T47D (cell line): ENCODE results near the gene GPR15.

ENCODE experiments used
- DNase-seq, 2 experiments: peaks; one replicate each; pipeline versions ENCODE4 v3.0.0 to v3.0.0-alpha.2; 2011 to 2012; ENCODE audit warnings: low read depth in 1 of 2, low spot score in 1 of 2
- JUND ChIP-seq: IDR thresholded peaks from 2 replicates; pipeline ENCODE4 v1.6.1; 2012; ENCODE audit warnings: low read depth
- in situ Hi-C: cut with HindIII; loops from 2 replicates; pipeline ENCODE4 v1.10.0; 2016; ENCODE audit warnings: low sequenced_read_pairs, low pct_unique_long_range_greater_than_20kb

Gene GPR15

DNA sequence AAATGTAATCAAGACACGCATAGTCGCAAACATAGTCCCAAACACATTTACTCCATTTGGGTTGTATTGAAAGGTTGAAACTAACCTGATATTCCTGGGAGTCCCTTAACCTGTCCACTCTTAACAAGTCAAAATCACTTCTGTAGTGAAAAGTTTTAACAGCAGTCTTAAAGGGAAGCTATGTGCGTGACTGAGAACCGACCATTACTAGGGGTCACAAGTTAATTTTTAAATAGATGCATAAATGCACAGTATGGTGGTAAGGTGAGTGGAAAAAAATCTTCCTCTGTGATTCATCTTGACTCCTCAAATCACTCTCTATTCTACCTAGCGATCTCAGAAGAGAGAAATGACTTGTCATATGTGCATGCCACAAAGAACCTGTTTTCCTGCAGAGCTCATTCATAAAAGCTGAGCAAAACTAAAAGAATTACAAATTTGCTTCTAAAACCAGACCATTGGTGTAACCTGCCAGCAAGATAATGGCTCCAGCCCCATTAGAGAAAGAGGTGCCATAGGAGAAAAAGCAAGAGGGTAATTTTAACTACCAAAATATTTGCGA, 4.8 kb downstream of the GPR15 start:
- TF ChIP-seq JUND, result no peak
- DNase-seq, result no peak
- in situ Hi-C loops, result no loop called here

DNA sequence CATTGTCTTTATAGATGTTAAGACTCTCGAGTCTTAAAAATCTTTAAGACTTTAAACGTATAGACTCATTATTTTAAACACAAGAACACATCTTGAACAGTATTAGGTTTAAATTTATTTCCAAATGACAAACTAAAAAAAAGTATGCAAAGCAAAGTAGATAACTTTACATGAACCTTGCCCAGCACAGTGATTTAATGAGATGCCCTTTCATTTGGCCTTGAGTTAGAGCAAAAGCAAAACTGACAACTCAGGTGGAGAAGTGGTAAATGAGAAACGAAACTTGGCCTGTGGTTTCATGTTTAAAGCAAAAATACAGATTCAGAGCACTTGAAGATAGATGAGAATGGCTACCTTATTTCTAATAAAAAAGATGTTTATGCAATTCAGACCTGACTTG, 8.6 kb downstream of the GPR15 start:
- in situ Hi-C loops, result no loop called here
- TF ChIP-seq JUND, result no peak
- no peak for DNase-seq

DNA sequence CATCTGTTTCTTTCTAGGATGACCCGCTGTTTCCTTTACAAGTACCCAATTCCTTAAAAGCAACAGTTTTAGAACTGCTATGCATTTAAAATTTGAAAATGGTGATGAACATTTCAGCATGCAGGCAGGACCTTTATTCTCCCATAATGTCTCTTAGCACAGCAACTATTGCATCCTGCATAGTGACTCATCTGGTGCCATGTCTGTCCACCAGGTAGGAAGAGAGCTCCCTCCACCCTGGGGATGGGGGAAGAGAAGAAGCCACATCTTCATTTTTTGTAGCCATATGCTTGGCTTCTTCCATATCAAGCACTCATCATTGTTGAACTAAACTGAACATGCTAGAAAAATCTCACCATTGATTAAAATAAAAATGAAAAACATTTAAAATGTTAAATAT, 9.9 kb downstream of the GPR15 start:
- DNase-seq, result no peak
- in situ Hi-C loops, result no loop called here
- TF ChIP-seq JUND, result no peak

DNA sequence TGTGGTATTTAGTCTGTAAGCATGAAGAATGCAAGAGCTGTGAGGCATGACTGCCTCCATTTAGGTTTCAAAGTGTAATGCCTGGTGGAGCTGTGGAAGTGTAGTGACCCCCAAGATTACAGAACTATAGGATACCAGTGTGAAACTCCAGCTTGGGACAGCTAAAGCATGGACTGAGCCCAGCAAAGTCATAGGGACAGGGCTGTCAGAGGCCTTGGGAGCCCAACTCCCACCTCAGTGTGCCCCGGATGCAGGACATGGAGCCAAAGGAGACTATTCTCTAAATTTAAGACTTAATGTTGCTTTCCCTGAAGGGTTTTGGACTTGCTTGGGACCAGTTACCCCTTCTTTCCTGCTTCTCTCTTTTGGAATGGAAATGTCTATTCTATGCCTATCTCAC, 10.8 kb downstream of the GPR15 start:
- no peak for DNase-seq
- in situ Hi-C loops, result no loop called here
- no peak for TF ChIP-seq JUND

DNA sequence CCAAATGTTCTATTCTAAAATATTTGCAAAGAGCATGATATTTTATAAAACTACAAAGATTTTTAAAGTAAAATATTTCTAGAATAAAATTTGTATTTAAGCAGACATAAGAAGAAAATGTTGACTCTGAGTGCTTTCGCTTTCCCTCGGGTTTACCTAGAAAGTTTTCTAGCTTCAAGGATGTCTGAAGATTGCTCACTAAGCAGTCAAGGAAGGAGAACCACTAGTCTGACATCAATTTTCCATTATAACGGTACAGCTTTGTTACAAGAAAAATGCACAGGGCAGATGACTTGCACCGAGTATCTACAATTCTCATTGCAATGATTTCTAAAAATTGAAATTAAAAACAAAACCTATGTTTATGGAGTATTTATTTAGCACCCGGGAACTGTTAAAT, 14.2 kb downstream of the GPR15 start:
- TF ChIP-seq JUND, result no peak
- DNase-seq, result no peak
- in situ Hi-C loops, result no loop called here

DNA sequence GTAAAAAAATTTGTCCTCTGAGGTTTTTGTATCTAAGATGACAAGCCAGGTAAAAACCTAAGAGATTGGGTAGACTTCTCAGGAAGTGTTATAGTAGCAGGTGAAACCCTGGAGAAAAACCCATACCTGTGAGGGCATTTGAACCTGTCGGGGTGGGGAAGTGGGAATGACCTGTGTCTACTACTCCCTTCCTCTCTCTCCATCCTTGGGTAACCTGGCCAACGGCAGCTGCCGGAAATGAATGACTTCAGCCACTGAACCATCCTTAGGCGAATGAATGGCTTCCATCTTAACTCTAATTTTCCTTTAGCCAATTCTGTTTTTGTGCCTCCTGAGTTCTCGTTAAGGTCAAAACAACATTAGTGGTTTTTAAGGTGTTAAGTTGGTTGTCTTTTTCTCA, 16.8 kb downstream of the GPR15 start:
- no peak for TF ChIP-seq JUND
- in situ Hi-C loops, result no loop called here
- no peak for DNase-seq

DNA sequence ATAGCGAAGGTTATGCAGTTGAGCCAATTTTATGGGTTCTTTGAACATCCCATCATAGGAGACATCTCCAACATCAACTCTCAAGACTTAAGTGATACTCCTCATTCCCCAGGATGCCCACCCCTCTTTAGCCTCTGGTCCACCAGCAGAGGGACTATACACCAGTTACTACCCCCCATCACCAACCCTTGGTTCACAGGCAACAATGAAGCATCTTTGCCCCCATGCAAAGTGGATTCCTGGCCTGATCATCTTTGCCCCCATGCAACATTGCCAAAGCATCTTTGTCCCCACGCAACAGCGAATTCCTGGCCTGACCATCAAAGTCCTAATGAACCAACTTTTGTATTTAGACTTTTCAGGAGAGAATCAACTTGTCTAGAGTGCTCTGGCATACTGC, 19.1 kb downstream of the GPR15 start:
- in situ Hi-C loops, result no loop called here
- no peak for DNase-seq
- TF ChIP-seq JUND, result no peak

DNA sequence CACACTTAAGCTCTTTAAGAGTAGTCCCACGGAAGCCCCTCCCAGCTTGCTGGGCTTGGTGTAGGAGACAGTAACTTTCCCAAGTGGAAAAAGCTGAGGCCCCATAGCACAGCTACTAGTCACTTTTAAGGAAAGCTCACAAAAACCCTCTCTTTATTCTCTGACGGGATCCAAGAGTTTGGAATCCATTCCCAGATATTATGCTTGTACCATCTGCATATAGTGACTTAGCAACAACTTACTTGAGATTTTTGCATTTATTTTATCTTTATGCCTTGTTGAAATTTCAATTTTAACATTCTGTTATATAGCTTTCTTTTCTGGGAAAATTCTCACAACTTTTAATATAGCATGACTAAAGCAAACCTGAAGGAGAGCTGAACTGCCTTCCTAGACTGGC, 19.5 kb downstream of the GPR15 start:
- TF ChIP-seq JUND, result no peak
- DNase-seq, result no peak
- in situ Hi-C loops, result no loop called here

DNA sequence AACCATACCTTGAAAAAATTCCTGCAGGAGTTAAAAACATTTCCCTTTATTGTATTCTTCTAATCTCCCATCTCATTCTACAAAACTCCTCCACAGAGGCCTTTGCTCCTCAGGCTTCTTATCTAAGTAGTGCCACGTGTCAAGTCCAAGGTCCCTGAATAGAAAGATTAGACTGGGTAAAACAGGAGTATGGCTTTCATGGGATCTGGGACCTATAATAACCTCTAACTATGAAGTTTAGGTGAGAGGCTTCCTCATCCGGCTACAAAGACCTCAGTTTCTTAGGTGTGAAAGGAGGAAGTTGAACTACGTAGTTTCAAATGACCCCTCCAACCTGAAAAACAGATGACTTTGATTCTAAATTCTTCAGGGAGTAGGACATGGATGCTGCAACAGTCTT, 20.0 kb downstream of the GPR15 start:
- in situ Hi-C loops, result no loop called here
- TF ChIP-seq JUND, result no peak
- no peak for DNase-seq

DNA sequence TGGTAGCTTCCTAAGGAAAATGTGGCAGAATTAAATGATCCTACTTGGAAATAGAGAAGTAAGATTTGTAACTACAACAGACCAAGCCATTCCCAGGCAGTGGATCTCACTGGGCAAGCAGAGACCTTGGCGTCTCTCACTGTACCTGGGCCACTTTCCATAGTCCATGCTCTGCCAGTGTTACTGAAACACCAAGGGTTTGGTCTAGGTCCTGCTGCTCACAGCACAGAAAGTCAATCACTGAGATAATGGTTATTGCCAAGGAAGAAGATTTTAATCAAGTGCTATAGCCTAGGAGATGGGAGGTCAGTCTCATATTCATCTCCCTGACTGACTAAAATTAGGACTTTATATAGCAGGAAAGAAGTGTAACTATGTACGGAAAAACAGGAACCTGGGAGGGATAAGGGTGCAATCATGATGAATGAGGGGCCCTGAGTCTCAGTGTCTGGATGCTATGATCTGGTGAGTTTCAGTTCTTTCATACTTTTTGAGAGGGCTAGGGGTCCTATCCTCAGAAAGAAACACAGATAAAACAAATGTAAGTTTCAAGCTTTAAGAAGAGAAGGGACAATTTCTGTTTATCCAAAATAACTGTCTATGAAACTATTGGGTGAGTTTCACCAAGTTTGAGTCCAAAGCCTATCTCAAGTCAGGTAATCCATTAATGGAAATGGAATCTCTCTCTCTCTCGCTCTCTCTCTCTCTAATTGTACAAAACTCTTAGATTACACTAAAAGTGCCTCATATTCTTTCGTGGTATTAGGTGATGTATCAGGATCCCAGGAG, 20.6 kb downstream of the GPR15 start:
- no peak for TF ChIP-seq JUND
- in situ Hi-C loops, result no loop called here
- DNase-seq, result no peak

DNA sequence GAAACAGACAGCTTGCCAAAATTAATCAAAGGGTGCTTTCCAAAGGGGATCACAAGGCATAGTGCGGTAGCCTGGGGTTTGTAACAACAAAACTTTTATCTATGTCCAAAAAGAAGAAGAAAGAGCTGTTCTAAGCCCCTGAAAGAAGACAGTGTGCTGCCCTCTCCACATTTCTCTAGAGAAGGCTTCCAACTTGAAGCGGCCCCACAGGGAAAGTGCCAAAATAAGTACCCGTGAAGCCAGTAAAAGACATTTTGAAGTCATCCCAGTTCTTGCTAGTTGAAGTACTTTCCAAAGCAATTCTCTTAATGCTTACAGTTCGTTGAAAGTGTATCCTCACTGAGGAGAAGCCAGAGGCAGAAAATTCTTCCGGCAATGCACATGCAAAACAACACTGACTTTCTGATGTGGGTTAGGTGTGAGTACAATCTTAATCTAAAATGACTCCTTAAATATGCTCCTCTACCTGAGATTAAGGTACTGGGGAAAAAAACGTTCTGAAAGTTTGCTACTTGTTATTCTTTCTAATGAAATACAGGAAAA, 21.3 kb downstream of the GPR15 start:
- DNase-seq, result no peak
- no peak for TF ChIP-seq JUND
- in situ Hi-C loops, result no loop called here

DNA sequence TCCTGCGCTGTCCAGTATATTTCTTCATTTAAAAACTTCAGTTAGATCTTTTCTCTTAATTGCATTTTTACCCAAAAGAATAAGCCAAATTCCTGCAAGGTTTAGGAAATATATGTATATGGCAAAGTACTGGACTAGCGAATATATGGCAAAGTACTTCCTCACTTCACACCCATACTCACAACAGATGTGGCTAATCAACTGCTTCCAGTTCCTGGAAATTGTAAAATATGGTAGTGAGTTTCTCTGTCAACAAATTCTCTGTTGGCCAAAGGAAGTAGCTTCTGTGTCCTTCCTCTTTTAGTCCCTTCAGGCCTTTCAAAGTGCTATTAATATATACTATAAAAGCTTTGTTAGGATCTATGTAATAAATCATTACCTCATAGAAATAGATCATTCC, 22.0 kb downstream of the GPR15 start:
- in situ Hi-C loops, result no loop called here
- DNase-seq, result no peak
- no peak for TF ChIP-seq JUND

DNA sequence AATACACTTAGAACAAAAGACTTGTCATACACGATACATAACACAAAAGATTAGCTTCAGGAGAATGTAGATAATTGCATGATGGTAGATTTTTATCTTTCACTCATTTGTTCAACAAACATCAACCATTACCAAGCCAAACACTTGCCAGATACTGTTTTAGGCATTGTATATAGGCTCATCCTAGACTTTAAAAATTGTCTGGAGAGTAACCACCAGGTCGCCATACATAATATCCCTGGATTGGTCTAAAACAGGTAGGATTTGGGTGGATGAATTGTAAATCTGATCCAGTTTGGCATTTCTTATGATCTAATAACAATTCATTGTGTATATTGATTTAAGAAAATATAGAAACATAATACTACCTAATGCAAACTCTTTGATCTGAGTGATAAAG, 22.8 kb downstream of the GPR15 start:
- no peak for DNase-seq
- no peak for TF ChIP-seq JUND
- in situ Hi-C loops, result no loop called here

DNA sequence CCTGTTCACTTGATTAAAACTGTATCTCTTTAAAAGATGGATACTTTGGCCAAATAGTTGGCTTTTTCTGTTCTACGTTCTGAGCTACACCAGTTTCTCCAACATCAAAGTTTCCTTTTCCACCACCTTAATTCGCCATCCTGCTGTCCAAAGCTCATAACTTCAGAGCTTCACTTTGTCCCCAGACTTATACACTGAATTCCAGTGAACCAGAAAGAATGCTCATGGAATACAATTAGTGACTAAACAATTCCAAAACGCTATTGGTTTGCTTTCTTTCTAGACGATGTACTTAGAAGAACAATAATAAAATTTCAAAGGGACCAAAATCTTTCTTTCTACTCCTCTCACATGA, 23.2 kb downstream of the GPR15 start:
- DNase-seq, result no peak
- no peak for TF ChIP-seq JUND
- in situ Hi-C loops, result no loop called here
